Measurements from ENCODE around the gene INF2. TPM values are rescaled to one million over a fixed set of nuclear protein-coding genes. Genes with fewer than 3 reads are reported as not detected.
"Not testable (repeated sequence)": the region's sequence is repeated elsewhere in the genome, so short reads cannot be mapped to it uniquely, and the experiment has no call there.

Gene INF2
- total RNA-seq, 4 donors from 2014 or later = 187 to 510 (median 205) TPM

DNA sequence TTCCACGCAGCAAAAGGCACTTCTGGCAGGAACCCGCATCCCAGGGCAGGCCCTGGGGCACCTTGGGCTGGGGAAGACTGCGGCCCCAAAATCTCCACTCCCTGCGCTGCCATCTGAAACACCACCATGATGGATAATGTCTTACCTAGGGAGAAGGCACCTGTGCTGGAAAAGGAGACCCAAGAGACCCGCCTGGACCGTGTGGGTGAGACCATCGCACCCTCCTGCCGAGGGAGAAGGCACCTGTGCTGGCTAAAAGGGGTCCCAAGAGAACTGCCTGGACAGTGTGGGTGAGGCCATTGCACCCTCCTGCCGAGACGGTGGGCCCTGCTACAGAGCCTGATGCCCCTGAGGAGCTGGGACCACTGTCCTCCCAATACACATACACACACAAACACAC, 24.8 kb upstream of the INF2 start:
- Histone ChIP-seq H3K9me3 (no peaks in the 10 kb centered on the region), H3K4me3 (no peak overlapping the region), H3K36me3 (no peaks in the 10 kb centered on the region), H3K27me3 (peaks cover 13% of the 10 kb centered on the region), H3K4me1 (peaks cover 5 to 14% (median 9%) of the 10 kb centered on the region in 4 donors), H3K27ac (no peak overlapping the region)
- 80% methylated on average over 10 of the region's 10 CpGs; no CpG with 5 or more reads in 1 of the 2 donors for WGBS, 2 donors (ENCODE audit: low coverage in 1 of 2)
- DNase-seq = no peak
- TF ChIP-seq POLR2AphosphoS5 (IDR thresholded peaks at IDR 0.05) = no peak
- TF ChIP-seq, protein P1, sequence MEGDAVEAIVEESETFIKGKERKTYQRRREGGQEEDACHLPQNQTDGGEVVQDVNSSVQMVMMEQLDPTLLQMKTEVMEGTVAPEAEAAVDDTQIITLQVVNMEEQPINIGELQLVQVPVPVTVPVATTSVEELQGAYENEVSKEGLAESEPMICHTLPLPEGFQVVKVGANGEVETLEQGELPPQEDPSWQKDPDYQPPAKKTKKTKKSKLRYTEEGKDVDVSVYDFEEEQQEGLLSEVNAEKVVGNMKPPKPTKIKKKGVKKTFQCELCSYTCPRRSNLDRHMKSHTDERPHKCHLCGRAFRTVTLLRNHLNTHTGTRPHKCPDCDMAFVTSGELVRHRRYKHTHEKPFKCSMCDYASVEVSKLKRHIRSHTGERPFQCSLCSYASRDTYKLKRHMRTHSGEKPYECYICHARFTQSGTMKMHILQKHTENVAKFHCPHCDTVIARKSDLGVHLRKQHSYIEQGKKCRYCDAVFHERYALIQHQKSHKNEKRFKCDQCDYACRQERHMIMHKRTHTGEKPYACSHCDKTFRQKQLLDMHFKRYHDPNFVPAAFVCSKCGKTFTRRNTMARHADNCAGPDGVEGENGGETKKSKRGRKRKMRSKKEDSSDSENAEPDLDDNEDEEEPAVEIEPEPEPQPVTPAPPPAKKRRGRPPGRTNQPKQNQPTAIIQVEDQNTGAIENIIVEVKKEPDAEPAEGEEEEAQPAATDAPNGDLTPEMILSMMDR (IDR thresholded peaks at IDR 0.05) = no peak
- in situ Hi-C loops (cut with MboI; ENCODE audit: low pct_ligation_motif_present in 1 of 4, low pct_unique_long_range_greater_than_20kb in 1 of 4, low sequenced_read_pairs in 3 of 4) = no loop called here
- intact Hi-C loops (cut with DNase I; ENCODE audit: low total_unique reads) = no loop called here

DNA sequence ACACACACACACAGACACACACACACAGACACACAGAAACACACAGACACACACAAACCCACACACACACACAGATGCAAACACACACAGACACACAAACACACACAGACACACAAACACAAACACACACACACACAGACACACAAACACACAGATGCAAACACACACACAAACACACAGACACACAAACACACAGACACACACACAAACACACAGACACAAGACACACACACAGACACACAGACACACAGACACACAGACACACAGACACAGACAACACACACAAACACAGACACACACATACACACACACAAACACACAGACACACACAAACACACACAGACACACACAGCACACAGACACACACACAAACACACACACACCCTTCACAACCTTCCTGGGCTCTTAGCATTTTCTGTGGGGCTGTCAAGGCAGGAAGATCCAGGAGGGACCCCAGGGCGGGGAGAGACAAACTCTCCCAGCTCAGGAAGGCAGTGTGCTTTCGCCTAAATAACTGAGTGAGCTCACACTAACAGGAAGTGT, 24.2 kb upstream of the INF2 start:
- intact Hi-C loops (cut with DNase I; ENCODE audit: low total_unique reads) = no loop called here
- in situ Hi-C loops (cut with MboI; ENCODE audit: low pct_ligation_motif_present in 1 of 4, low pct_unique_long_range_greater_than_20kb in 1 of 4, low sequenced_read_pairs in 3 of 4) = no loop called here
- no peaks in the 10 kb centered on the region for H3K36me3 ChIP-seq
- WGBS, 2 donors (ENCODE audit: low coverage in 1 of 2) = 35% methylated on average over 2 of the region's 2 CpGs; no CpG with 5 or more reads in 1 of the 2 donors
- H3K27me3 ChIP-seq = peaks cover 7% of the 10 kb centered on the region
- H3K9me3 ChIP-seq = no peaks in the 10 kb centered on the region
- H3K4me3 ChIP-seq = no peak overlapping the region
- DNase-seq = no peak
- TF ChIP-seq POLR2AphosphoS5 (IDR thresholded peaks at IDR 0.05) (no peak), EP300 (IDR thresholded peaks at IDR 0.05; ENCODE audit: low read depth) (no peak), POLR2A (IDR thresholded peaks at IDR 0.05) (no peak)
- TF ChIP-seq, protein P1 (IDR thresholded peaks at IDR 0.05) = no peak
- H3K27ac ChIP-seq = peak overlapping the region; percentile 10 to 43 (median 28)
- peaks cover 5 to 10% (median 8%) of the 10 kb centered on the region in 4 donors for H3K4me1 ChIP-seq

DNA sequence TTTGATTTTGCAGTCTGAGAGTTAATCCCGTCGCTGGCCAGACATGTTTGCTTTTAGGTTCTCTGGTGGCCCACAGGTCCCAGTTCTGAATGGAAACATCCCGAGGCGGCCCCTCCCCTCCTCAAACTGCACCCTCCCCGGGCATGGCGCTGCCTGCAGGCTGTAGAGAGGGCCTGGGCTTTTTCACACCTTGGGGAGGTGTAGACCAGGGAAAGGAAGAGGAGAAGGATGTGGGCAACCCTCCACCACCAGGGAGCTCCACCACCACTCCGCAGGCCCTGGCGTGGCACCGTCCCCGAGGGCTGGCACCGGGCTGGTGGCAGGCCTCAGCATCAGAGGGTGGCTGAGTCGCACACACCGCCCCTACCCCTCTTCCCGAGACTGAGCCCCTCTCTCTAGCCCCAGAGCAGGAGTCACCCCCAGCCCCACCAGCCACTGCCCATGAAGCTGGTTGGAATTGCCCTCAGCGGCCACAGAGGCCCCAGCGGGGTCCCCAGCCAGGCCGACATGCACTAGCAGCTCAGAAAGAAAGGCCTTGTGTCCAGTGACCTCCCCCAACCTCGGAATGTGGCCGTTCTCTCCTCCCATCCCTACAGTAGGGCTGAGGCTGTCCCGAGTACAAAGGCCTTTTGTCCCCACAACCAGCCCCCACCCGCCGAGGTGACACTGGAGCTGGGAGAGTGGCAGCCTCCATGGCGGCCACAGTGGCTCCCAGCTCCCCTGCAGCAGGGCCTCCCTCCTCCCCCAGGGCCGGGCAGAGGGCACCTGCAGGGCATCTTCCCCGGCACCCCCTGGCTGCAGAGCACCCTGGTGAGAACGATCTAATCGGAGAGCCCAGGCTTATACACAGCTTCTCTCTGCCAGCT, 23.5 kb upstream of the INF2 start:
- H3K9me3 ChIP-seq = no peaks in the 10 kb centered on the region
- H3K4me1 ChIP-seq = peaks cover 5 to 10% (median 8%) of the 10 kb centered on the region in 4 donors
- H3K27me3 ChIP-seq = peaks cover under 1% of the 10 kb centered on the region
- WGBS, 2 donors (ENCODE audit: low coverage in 1 of 2) = 43% methylated on average over 25 of the region's 27 CpGs; no CpG with 5 or more reads in 1 of the 2 donors
- no peak overlapping the region for H3K4me3 ChIP-seq
- DNase-seq = peak; percentile 75
- TF ChIP-seq, protein P1 (IDR thresholded peaks at IDR 0.05) = peak; percentile 47 to 78 (median 55)
- no peak for TF ChIP-seq EP300 (IDR thresholded peaks at IDR 0.05; ENCODE audit: low read depth)
- intact Hi-C loops (cut with DNase I; ENCODE audit: low total_unique reads) = no loop called here
- peak overlapping the region; percentile 10 to 43 (median 28) for H3K27ac ChIP-seq
- in situ Hi-C loops (cut with MboI; ENCODE audit: low pct_ligation_motif_present in 1 of 4, low pct_unique_long_range_greater_than_20kb in 1 of 4, low sequenced_read_pairs in 3 of 4) = no loop called here
- H3K36me3 ChIP-seq = no peaks in the 10 kb centered on the region

DNA sequence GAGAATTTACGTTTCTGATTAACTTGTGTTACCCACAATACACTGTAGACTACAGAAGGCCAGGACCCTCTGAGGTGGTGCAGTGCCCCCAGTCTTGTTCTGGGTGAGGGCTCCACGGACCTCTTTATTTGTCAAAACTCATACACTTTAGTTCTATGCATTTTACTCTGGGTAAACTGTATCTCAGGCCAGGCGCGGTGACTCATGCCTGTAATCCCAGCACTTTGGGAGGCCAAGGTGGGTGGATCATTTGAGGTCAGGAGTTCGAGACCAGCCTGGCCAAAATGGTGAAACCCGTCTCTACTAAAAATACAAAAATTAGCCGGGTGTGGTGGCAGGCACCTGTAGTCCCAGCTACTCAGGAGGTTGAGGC, 22.9 kb upstream of the INF2 start:
- intact Hi-C loops (cut with DNase I; ENCODE audit: low total_unique reads); H3K36me3 ChIP-seq; H3K4me1 ChIP-seq; H3K27me3 ChIP-seq; in situ Hi-C loops (cut with MboI; ENCODE audit: low pct_ligation_motif_present in 1 of 4, low pct_unique_long_range_greater_than_20kb in 1 of 4, low sequenced_read_pairs in 3 of 4); H3K27ac ChIP-seq; H3K4me3 ChIP-seq; H3K9me3 ChIP-seq; DNase-seq: not testable (repeated sequence)
- WGBS, 2 donors (ENCODE audit: low coverage in 1 of 2) = 82 to 83% methylated on average over 6 to 7 of the region's 7 CpGs

Measured in transverse colon (tissue), 4 donors.